GM19240 (cell line): ENCODE measurements around the gene ADCY2.

Experiments
- DNase-seq: peaks from one replicate; pipeline ENCODE4 v3.0.0; 2011; ENCODE audit warnings: low spot score; ENCODE audit not compliant: insufficient read length

The ADCY2 gene

DNA sequence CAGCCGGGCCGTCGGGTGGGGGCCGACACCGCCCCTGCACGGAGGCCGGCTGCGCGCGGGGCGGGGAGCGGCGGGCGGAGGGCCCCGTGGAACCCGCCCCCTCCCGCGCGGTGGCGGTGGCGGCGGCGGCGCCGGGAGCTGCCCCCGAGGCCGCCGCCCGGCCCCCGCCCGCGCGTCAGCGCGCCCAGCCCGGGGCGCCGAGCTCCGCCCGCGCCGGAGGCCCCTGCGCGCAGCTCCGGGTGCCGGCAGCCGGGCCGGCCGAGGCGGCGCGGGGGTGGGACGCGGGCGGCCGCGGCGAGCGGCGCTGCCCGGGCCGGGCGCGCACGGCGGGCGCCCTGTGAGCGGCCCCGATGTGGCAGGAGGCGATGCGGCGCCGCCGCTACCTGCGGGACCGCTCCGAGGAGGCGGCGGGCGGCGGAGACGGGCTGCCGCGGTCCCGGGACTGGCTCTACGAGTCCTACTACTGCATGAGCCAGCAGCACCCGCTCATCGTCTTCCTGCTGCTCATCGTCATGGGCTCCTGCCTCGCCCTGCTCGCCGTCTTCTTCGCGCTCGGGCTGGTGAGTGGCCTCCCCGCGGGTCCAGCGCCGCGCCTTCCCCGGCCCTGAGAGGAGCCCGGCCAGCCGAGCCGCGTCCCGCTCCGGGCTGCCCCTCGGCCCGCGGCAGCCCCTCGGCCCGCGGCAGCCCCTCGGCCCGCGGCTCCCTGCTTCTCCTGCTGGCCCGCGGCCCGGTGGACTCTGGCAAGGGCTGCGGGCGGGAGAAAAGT, at the start of gene ADCY2:
Gene ADCY2 (plus strand): TSS at position 192 of the 766 bp plus-strand sequence. CDS start 159 bp downstream, at position 351.
- no peak for DNase-seq

DNA sequence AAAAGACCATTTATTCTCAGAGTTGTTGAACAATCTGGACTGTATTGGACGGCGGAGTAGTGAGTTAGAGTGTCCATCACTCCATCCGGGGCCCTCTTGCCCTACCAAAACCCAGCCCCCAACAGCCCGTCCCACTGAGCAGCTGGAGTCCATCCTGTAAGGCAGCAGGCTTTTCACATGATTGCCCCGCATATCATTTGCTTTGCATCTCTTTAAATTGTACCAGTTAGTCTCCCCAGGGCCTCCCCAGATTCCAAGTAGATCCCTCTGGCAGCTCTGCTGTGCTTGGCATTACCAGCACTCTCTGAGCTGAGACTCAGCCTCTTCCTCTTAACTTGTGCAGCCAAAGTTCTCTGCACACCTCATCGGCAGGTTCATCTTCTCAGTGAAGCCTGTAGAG, 48.6 kb upstream of the ADCY2 start:
- DNase-seq = no peak

DNA sequence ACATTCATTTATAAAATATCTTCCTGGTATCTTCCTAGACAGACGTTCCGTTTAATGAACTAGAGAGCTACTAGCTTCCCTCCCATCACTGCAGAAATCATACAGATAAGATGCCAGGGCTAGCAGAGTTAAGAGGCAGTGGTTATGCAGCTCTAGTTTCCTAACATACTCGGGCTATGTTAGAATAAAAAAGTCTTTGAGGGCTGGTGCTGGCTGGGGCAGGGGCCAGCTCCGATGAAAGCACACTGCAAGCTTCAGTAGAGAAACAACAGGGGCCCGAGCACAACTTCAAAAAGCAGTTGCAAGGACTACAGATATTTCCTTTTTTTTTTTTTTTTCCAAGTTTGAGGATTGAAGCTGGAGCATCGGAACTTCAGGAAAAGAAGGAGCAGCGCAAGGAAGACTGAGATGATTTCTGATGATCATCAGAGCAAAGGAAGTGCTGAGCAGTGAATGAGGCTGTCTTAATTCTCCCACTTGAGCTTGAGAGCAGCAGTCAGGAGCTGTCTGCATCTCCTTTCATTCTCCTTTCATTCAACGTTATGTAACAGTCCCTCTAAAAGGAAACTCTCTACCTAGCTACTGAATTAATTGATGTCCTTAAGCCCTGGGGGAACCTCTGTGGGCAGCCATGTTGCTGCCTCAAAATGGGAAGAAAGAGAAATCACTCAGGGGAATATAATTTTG, 47.6 kb upstream of the ADCY2 start:
- no peak for DNase-seq

DNA sequence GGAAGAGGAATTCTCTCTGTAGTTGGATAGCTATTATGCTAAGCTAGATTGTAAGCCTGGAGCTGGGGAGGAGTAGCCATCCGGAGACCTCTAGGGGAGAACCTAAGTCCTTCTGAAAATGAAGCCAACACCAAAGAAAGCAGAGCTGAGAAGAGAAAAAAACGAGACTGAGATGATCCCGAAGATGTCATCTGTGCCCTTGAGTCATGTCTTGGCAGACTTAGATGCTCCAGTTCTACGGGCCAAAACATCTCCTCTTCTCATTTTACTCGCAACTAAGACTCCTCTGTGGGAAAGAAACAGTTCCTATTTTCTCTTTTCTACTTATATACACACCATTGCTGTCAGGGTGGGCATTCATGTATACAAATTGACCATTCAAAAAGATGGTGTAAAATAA, 34.3 kb upstream of the ADCY2 start:
- DNase-seq = no peak

DNA sequence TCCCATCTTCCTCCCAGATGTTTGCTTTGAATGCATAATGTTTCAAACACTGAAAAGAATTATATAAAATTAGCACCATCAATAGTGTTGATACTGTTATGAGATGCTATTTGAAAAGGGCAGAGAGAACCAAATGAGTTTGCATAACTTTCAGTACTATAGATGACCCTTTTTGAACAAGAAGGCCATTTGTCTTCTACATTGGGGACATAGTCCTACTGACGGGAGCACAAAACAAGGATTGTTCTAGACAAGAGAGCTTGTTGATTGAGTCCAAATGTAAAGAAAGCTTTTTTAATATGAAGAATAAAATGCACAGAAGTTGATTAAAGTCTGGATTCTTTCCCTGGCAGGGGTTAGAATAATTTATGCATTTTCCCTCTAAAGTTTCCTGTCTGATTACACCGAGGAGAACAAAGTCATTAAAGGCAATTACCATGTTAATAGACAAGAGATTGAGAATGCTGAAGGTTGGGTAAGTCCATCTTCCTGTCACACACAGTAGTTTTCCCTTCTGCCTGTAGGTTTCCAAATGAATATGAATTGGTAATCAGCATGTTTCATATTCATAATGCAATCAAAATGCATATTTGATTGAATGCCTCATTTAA, 32.8 kb upstream of the ADCY2 start:
- no peak for DNase-seq

DNA sequence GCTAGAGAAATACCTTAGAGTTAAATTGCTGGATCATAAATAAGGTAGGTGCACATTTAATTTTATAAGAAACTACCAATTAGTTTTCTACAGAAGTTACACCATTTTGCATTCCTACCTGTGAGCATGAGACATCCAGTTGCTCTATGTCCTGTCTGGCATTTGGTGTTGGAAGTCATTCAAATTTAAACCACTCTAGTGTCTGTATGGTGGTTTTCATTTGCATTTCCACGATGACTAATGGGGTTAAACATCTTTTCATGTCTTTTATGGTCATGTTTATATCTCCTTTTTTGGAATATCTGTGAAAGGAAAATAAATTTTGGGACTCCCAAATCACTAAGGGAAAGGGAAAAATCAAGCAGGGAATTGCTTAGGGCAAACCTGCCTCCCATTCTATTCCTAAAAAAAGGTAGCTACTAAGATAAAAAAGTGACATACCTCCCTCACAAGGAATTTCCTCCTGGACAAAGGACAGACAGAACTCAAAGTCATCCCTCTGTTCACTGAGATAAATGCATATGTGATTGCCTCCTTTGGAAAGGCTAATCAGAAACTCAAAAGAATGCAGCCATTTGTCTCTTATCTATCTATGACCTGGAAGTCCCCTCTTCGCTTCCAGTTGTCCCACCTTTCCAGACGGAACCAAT, 31.6 kb upstream of the ADCY2 start:
- no peak for DNase-seq

DNA sequence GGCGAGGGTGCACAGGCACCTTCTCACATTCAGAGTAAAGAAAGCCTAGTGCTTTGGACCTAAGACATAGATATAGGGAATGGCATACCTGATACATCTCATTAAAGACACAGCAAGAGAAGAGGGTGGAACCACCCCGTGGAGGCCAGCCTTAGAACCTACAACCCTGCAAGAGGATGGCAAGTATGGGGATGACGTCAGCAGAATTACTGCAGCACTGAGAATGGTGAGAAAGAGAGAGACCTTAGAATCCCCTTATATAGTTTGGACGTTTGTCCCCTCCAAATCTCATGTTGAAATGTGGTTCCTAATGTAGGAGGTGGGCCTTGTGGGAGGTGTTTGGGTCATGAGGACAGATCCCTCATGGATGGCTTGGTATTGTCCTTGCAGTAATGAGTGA, 28.2 kb upstream of the ADCY2 start:
- no peak for DNase-seq

DNA sequence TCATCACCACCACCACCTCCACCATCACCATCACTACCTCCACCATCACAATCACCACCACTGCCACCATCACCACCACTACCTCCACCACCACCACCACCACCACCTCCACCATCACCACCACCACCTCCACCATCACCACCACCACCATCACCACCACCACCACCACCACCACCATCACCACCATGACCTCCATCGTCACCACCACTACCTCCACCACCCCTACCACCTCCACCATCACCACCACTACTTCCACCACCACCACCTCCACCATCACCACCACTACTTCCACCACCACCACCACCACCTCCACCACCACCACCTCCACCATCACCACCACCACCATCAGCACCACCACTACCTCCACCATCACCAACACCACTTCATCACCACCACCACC, 23.5 kb upstream of the ADCY2 start:
- no peak for DNase-seq

DNA sequence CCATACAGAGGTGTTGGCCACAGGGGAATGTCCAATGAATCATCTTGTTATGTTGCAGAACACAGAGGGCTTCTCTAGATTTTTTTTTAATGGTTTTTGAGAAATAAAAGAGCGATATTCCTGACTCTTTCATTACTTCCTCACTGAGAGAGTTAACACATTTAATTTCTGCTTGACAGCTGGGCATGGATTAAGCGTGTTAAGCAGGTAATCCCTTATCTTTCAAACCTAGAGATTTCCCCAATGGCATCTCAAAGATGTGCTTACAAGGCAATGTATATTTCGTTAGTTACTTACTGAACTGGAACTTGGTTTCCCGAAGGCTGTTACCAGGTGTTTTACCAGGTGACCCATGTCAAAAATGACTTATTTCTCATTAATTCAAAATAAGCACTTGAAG, 21.8 kb upstream of the ADCY2 start:
- no peak for DNase-seq

DNA sequence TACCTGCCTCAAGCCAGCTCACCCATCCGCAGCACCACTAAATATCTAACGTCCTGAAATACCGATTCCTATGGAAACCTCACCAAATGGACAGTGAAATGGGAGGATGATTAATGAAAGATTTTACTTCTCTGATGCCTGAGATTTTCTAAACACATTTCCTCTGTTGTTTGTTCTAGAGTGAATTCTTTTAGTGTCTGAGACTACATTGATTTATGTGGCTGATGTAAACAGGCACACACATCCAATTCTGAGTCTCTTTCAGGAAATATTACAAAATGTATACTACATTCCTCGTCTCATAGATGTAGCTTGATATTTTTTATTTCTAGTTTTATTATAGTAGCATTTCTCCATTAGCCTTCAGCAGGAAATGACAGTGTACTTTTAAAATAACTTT, 20.5 kb upstream of the ADCY2 start:
- no peak for DNase-seq

DNA sequence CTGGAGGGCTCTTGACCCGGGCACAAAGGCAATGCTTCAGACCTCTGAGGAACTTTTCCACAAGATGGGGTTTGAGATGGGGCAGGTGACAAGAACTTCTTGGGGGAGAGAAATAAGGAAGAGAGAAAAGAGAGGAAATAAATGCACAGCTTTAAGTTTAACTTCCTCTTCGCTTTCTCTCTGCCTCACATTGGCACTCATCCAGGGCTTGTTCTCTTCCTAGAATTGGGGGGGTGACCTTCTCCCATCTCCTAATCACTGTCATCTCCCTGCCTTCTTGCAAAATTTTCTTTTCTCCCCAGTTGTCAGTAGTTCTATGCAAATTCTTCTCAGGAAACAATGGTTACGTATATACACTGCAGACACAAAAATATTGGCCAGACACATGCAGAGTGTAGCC, 19.1 kb upstream of the ADCY2 start:
- no peak for DNase-seq

DNA sequence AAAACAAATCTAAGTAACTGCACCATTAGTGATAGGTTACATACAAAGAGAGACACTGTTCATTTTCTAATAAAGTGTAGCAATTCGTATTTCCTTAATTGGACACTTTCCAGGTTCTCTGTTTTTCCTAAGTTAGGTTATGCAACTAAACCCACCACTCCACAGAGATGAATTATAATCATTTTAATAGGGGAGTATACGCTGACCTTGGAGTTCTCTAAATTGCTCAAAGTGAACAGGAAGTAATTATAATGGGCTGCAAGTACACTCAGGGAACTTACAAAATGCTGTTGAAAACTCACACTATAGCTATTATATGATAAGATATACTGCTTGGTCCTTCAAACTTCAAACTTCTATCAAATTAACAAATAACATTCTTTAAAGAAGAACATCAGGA, 18.2 kb upstream of the ADCY2 start:
- no peak for DNase-seq

DNA sequence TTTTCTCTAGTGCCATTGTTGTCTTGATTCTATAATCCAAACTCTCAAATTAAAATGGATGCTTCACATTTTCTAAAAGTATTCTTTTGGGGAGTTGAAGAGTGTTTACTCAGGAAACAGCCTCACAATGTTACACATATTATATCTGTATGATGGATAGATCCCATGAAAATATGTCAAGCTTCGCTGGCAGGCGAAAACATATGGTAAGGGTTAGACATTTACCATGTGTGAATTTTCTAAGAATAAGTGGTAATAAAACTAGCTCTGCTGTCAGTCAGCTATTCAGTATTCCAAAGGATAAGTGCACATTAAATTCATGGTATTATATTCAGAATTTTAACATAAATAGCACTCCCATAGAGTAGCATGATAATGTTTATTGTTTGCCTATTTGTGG, 13.3 kb upstream of the ADCY2 start:
- DNase-seq = no peak

DNA sequence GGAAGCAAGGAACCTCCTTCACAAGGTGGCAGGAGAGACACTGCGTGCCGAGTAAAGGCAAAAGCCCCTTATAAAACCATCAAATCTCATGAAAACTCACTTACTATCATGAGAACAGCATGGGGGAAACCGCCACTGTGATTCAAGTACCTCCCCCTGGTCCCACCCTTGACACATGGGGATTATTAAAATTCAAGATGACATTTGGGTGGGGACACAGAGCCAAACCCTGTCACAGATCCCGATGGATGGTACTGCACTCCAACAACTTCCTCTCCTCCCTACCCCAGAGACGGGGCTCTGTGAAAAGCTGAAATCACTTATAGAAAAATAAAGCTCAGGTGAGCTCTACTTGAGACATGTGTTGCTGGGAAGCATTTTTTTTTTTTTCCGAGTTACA, 10.3 kb upstream of the ADCY2 start:
- no peak for DNase-seq

DNA sequence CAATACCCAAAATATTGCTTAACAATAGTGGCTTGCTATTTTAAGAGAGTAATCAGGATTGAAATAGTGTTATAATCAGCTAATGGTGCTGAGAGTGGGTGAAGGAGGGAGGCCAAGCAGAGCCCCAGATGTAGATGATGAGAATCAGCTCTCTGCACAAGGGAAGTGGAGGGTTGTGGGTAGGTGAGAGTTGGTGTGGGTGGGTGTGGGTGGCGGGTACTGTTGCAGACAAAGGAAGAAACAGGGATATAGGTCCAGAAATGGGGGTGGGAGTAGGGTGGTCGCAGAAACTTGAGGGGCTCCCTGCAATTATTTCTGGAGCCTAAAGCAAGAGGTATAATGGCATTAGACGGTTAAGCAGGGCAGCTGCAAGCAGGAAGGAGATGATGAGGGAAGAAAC, 7.4 kb upstream of the ADCY2 start:
- no peak for DNase-seq

DNA sequence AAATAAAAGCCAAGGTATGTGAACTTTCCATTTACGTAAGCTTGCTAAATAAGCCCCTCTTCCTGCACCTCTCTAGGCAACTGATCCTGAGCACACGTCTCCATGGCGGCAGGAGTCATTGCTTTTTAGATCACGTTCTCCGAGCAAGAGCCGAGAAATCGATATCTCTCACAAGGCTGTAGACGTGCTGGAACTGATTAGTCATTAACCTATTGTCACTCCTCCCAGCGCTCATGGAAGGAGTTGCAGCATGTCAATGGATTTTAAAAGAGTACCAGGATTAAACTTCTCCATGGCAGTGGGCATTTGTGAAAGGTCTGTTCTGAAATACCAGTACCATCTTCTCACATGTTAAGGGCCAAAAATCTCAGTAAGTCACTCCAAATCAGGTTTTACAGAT, 4.7 kb upstream of the ADCY2 start:
- DNase-seq = no peak

DNA sequence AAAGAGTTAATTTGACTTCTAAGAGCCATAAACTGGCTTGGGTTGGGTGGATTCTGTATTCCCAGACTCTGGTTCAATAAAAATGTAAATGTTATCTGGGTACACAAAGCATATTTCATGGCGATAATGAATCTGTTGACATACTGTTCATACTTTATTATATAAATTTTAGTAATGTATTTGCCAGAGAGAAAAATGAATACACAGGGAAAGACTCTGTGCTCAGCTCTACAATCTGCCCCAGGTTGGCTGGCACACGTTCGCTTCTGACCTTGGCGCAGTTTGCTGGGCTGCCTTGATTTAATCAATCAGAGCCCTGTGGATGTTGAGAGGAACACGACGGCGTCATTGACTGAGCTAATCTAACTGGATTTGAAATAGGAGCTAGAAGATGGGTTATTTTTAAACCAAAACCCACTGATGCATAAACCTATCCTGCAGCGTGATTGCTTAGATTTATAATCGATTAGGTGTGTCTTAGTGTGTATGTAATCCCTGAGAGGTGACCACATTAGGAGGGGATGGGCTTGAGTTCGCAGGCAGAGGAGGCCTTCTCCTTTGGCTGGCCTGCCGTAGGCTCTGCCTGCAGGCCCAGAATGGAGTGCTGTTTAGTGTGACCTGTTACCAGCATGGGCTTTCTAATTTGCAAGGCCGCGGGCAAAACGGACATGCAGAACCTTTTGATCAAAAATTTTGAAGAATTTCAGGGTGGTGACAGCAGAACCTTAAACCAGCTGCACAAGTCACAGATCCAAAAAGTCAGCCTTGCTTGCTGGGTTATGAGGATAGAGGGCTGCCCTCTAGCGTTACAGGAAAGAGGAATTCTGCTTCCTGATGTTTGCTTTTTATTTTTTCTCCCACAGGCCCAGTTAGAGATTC, 3.9 kb upstream of the ADCY2 start:
- no peak for DNase-seq

DNA sequence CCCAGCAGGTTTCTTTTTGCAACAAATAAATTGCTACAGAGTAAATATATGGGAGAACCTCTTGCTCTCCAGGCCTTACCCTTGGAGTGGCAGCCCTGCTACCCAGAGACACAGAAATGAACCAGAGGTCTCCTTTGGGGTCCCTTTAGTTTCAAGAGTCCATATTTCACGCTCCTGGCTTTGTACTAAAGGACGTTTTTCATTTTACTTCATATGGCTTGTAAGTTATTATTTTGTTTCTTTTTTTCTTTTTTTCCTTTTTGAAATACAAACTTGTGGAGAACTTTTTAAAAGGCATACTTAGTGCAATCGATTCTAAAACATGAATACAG, 3.3 kb upstream of the ADCY2 start:
- DNase-seq = no peak

DNA sequence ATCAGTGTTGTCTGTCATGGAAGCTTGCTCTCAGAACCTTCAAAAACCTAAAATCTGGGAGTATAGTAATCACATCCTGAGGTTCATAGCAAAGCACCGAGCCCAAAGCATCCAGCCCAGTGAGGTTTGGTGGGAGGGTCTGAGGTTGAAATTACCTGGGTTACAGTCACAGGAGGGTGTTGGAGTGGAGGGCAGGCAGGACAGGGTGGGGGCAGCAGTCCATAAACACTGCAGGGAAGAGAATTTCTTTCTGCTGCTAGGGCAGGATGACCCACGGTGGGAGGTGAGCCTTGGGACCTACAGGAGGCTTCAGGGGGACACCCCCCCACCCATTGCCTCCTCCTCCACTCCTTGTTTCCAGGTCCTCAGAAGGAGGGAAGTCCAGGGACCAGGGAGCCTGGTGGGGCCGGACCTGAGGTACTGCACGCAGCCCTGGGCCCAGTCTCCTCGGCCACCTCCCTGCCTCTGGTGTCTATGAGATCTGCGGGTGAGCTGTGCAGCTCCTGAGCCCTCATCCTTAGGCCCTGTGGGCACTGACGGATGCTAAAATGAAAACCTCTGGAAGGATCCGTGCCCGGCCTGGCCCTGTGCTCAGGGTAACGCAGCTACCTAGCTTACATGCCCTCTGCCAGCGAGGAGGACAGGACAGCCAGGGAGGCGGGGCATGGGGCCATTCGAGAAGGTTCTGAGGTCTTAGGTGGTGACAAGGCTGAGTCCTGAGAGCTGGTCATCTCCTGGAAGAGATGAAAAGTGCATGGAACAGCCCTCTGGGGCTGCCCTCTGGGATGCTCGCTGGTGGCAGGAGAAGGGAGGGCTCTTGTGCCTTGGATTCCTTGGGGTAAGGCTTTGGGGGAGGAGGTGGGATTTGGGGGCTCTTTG, 1.8 kb upstream of the ADCY2 start:
- no peak for DNase-seq

DNA sequence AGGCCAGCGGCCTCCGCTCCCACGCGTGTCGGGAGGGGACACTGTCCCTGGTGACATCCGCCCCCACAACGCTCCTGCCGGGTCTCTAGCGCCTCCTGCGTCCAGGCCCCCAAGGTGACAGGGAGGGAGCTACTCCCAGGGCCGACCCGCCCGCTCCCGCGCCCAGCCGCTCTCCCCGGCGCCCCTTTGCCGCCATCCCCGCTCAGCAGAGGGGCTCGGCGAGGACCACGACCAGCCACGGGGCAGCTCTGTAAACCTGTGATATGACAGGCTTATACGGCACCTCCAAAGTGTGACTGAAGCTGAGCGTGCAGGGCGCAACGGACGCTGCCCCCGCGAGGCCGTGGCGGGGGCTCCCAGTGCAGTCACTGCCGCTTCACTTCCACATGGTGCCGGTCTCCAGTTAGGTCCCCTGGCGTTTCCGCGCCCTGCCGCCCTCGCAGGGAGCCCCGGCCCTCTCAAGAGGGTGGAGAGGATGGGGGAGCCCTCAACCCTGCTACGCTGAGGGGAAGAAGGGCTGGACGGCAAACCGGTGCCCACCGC, 978 bp upstream of the ADCY2 start:
- no peak for DNase-seq
